Thymus (tissue), 2 donors: ENCODE results near the gene PLA2G2C. TPM values are rescaled to one million over a fixed set of nuclear protein-coding genes. Genes with fewer than 3 reads are reported as not detected.

Experiments
- polyA plus RNA-seq: library from polyadenylated mRNA; stranded (reverse); fragments of 200-250 nt; gene quantifications from one replicate; pipeline ENCODE4 v1.2.3, GENCODE V29; 2013
- total RNA-seq: library from RNA; stranded (reverse); fragments of 120-200 nt; gene quantifications from one replicate; pipeline ENCODE4 v1.2.4, GENCODE V29; 2013
- donor health status: healthy.

Gene PLA2G2C
- total and polyA plus RNA-seq, 2 donors = 0.02 to 0.19 TPM

Other genes starting within 250 kb of the PLA2G2C start
- gene PLA2G2A, start 206.9 kb downstream of the PLA2G2C start, total RNA-seq = 0.28 TPM
- gene PLA2G2A, start 206.9 kb downstream of the PLA2G2C start, polyA plus RNA-seq = 84.5 TPM
- gene PLA2G5, start 116.3 kb downstream of the PLA2G2C start, total RNA-seq = 0.09 TPM
- gene PLA2G5, start 116.3 kb downstream of the PLA2G2C start, polyA plus RNA-seq = 1.6 TPM
- gene PLA2G2D, start 67.0 kb downstream of the PLA2G2C start, total RNA-seq = 0.52 TPM
- 1.6 TPM for gene PLA2G2D, start 67.0 kb downstream of the PLA2G2C start, polyA plus RNA-seq
- gene PLA2G2F, start 47.2 kb downstream of the PLA2G2C start, total RNA-seq = 0.47 TPM
- gene PLA2G2F, start 47.2 kb downstream of the PLA2G2C start, polyA plus RNA-seq = 7.2 TPM
- 0.24 TPM for gene UBXN10, start 422 bp downstream of the PLA2G2C start, total RNA-seq
- 0.50 TPM for gene UBXN10, start 422 bp downstream of the PLA2G2C start, polyA plus RNA-seq
- 0.05 TPM for gene VWA5B1, start 104.4 kb upstream of the PLA2G2C start, total RNA-seq
- gene VWA5B1, start 104.4 kb upstream of the PLA2G2C start, polyA plus RNA-seq = 0.05 TPM